ENCODE measurements around the gene NBEAL2.
A peak's percentile ranks its signal among the peaks of the same experiment; 100 is the strongest.

Gene NBEAL2

GRCh38 chr3:47010111-47010712 is 30.7 kb downstream of the NBEAL2 start:
- Mint-ChIP-seq H3K27ac (peak overlapping the region; percentile 82), H3K36me3 (ENCODE audit: low read depth) (peaks cover 75% of the 10 kb centered on the region), H3K9me3 (no peaks in the 10 kb centered on the region), H3K27me3 (no peaks in the 10 kb centered on the region), H3K4me3 (peak overlapping the region; percentile 67), H3K4me1 (ENCODE audit: low read depth) (peaks cover 15% of the 10 kb centered on the region)
- no peak for DNase-seq

- no peak overlapping the region for H3K4me3 Mint-ChIP-seq
Observed at GRCh38 chr3:47010910-47011309, 31.4 kb downstream of the NBEAL2 start.

GRCh38 chr3:47011371-47011770 is 31.9 kb downstream of the NBEAL2 start:
- Mint-ChIP-seq H3K9me3 (no peaks in the 10 kb centered on the region), H3K27me3 (no peaks in the 10 kb centered on the region), H3K4me1 (ENCODE audit: low read depth) (peaks cover 23% of the 10 kb centered on the region), H3K4me3 (no peak overlapping the region), H3K27ac (peak overlapping the region; percentile 27), H3K36me3 (ENCODE audit: low read depth) (peaks cover 71% of the 10 kb centered on the region)
- no peak for DNase-seq

More at GRCh38 chr3:47010910-47011309, 31.4 kb downstream of the NBEAL2 start:
- Mint-ChIP-seq H3K27me3 (no peaks in the 10 kb centered on the region), H3K27ac (peak overlapping the region; percentile 27), H3K4me1 (ENCODE audit: low read depth) (peaks cover 19% of the 10 kb centered on the region), H3K36me3 (ENCODE audit: low read depth) (peaks cover 71% of the 10 kb centered on the region), H3K9me3 (no peaks in the 10 kb centered on the region)
- no peak for DNase-seq

- peak; percentile 30 for DNase-seq
- H3K27ac Mint-ChIP-seq = peak overlapping the region; percentile 75
- H3K27me3 Mint-ChIP-seq = no peaks in the 10 kb centered on the region
- H3K4me1 Mint-ChIP-seq (ENCODE audit: low read depth) = peaks cover 35% of the 10 kb centered on the region
- H3K4me3 Mint-ChIP-seq = no peak overlapping the region
- peaks cover 71% of the 10 kb centered on the region for H3K36me3 Mint-ChIP-seq (ENCODE audit: low read depth)
- no peaks in the 10 kb centered on the region for H3K9me3 Mint-ChIP-seq
Observed at GRCh38 chr3:47012342-47013230, 33.1 kb downstream of the NBEAL2 start.

- no peak overlapping the region for H3K4me3 Mint-ChIP-seq
Observed at GRCh38 chr3:47013231-47013630, 33.8 kb downstream of the NBEAL2 start.

GRCh38 chr3:47014036-47014435 is 34.6 kb downstream of the NBEAL2 start:
- Mint-ChIP-seq H3K36me3 (ENCODE audit: low read depth) (peaks cover 74% of the 10 kb centered on the region), H3K4me3 (no peak overlapping the region), H3K9me3 (no peaks in the 10 kb centered on the region), H3K27me3 (no peaks in the 10 kb centered on the region), H3K27ac (peak overlapping the region; percentile 75), H3K4me1 (ENCODE audit: low read depth) (peaks cover 46% of the 10 kb centered on the region)
- DNase-seq = no peak

More at GRCh38 chr3:47013231-47013630, 33.8 kb downstream of the NBEAL2 start:
- Mint-ChIP-seq H3K36me3 (ENCODE audit: low read depth) (peaks cover 71% of the 10 kb centered on the region), H3K4me1 (ENCODE audit: low read depth) (peaks cover 41% of the 10 kb centered on the region), H3K9me3 (no peaks in the 10 kb centered on the region), H3K27ac (peak overlapping the region; percentile 75), H3K27me3 (no peaks in the 10 kb centered on the region)
- DNase-seq = no peak

GRCh38 chr3:47015151-47015550 is 35.7 kb downstream of the NBEAL2 start:
- Mint-ChIP-seq H3K9me3 (no peaks in the 10 kb centered on the region), H3K4me1 (ENCODE audit: low read depth) (peaks cover 49% of the 10 kb centered on the region), H3K36me3 (ENCODE audit: low read depth) (peaks cover 77% of the 10 kb centered on the region), H3K27ac (peak overlapping the region; percentile 73), H3K4me3 (no peak overlapping the region), H3K27me3 (no peaks in the 10 kb centered on the region)
- DNase-seq = no peak

GRCh38 chr3:47016086-47016933 is 36.8 kb downstream of the NBEAL2 start:
- H3K4me3 Mint-ChIP-seq = peak overlapping the region; percentile 25
- no peaks in the 10 kb centered on the region for H3K9me3 Mint-ChIP-seq
- DNase-seq = no peak
- peaks cover 56% of the 10 kb centered on the region for H3K4me1 Mint-ChIP-seq (ENCODE audit: low read depth)
- H3K27ac Mint-ChIP-seq = peak overlapping the region; percentile 86
- no peaks in the 10 kb centered on the region for H3K27me3 Mint-ChIP-seq
- peaks cover 76% of the 10 kb centered on the region for H3K36me3 Mint-ChIP-seq (ENCODE audit: low read depth)

- H3K4me1 Mint-ChIP-seq (ENCODE audit: low read depth) = peaks cover 59% of the 10 kb centered on the region
- peaks cover 76% of the 10 kb centered on the region for H3K36me3 Mint-ChIP-seq (ENCODE audit: low read depth)
- peak overlapping the region; percentile 25 for H3K4me3 Mint-ChIP-seq
- no peaks in the 10 kb centered on the region for H3K27me3 Mint-ChIP-seq
- H3K27ac Mint-ChIP-seq = peak overlapping the region; percentile 86
- peak; percentile 39 for DNase-seq
- no peaks in the 10 kb centered on the region for H3K9me3 Mint-ChIP-seq
Observed at GRCh38 chr3:47016934-47017435, 37.5 kb downstream of the NBEAL2 start.

- Mint-ChIP-seq H3K36me3 (ENCODE audit: low read depth) (peaks cover 77% of the 10 kb centered on the region), H3K4me3 (peak overlapping the region; percentile 25), H3K27ac (peak overlapping the region; percentile 86), H3K27me3 (no peaks in the 10 kb centered on the region), H3K4me1 (ENCODE audit: low read depth) (peaks cover 62% of the 10 kb centered on the region), H3K9me3 (no peaks in the 10 kb centered on the region)
- DNase-seq = no peak
Observed at GRCh38 chr3:47017504-47018268, 38.2 kb downstream of the NBEAL2 start.

- Mint-ChIP-seq H3K27me3 (no peaks in the 10 kb centered on the region), H3K27ac (peak overlapping the region; percentile 56), H3K36me3 (ENCODE audit: low read depth) (peaks cover 73% of the 10 kb centered on the region), H3K4me1 (ENCODE audit: low read depth) (peaks cover 62% of the 10 kb centered on the region), H3K4me3 (no peak overlapping the region), H3K9me3 (no peaks in the 10 kb centered on the region)
- DNase-seq = no peak
Observed at GRCh38 chr3:47018269-47018611, 38.8 kb downstream of the NBEAL2 start.

GRCh38 chr3:47019201-47019600 is 39.7 kb downstream of the NBEAL2 start:
- H3K4me3 Mint-ChIP-seq = no peak overlapping the region
- H3K27ac Mint-ChIP-seq = peak overlapping the region; percentile 83
- H3K36me3 Mint-ChIP-seq (ENCODE audit: low read depth) = peaks cover 65% of the 10 kb centered on the region
- H3K27me3 Mint-ChIP-seq = no peaks in the 10 kb centered on the region
- no peak for DNase-seq
- peaks cover 62% of the 10 kb centered on the region for H3K4me1 Mint-ChIP-seq (ENCODE audit: low read depth)
- no peaks in the 10 kb centered on the region for H3K9me3 Mint-ChIP-seq

GRCh38 chr3:47020311-47020710 is 40.8 kb downstream of the NBEAL2 start:
- Mint-ChIP-seq H3K4me3 (no peak overlapping the region), H3K4me1 (ENCODE audit: low read depth) (peaks cover 68% of the 10 kb centered on the region), H3K27ac (peak overlapping the region; percentile 83), H3K27me3 (no peaks in the 10 kb centered on the region), H3K9me3 (no peaks in the 10 kb centered on the region), H3K36me3 (ENCODE audit: low read depth) (peaks cover 56% of the 10 kb centered on the region)
- no peak for DNase-seq

GRCh38 chr3:47022641-47023071 is 43.2 kb downstream of the NBEAL2 start:
- H3K4me1 Mint-ChIP-seq (ENCODE audit: low read depth) = peaks cover 62% of the 10 kb centered on the region
- H3K4me3 Mint-ChIP-seq = no peak overlapping the region
- H3K9me3 Mint-ChIP-seq = no peaks in the 10 kb centered on the region
- H3K27ac Mint-ChIP-seq = peak overlapping the region; percentile 74
- peaks cover 46% of the 10 kb centered on the region for H3K36me3 Mint-ChIP-seq (ENCODE audit: low read depth)
- no peak for DNase-seq
- H3K27me3 Mint-ChIP-seq = no peaks in the 10 kb centered on the region

All from activated T-cell treated with anti-CD3 and anti-CD28 coated beads, Interleukin-2, amount 50 U/mL, for 24 hours (primary cell).